ENCODE results near the gene CHTF18.

DNA sequence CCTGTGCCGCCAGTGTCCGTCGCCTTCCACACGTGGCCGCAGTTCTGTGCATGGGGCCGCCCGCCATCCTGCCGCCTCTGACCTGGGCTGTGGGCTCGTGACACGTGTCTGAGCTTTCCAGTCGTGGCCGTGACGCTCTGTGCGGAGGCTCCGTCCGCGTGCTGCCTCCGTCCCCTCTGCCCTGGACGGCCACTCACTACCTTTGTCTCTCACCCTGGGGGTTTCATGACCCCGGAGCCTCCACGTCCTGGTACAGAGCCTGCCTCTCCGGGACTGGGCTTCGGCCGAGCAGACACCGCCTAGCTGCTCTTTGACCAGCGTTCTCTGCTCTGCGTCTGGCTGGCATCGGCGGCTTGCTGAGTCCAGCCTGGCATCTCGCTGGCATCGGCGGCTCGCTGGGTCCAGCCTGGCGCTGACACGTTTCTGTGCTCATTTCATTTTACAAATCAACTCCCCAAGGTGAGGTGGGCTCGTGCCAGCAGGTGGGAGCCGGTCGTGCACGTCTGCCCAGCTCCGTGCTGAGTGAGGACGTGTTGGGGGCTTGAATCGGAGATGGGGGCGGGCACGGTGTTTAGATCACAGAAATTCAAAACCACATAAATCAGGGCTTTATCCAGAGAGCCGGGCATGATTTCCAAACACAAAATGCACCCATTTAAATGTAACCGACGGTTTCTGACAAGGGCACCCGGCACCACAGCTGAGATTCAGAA lies 56.4 kb downstream of the CHTF18 start:
- TF ChIP-seq POLR2A (IDR thresholded peaks at IDR 0.05; ENCODE audit: low read depth, low read length) (no peak), NFE2L2 (IDR thresholded peaks at IDR 0.05; ENCODE audit: low read depth, low read length) (no peak), BHLHE40 (IDR thresholded peaks at IDR 0.05; ENCODE audit: low read depth, low read length) (no peak), RAD21 (IDR thresholded peaks at IDR 0.05; ENCODE audit: low read length) (no peak), MAFK (IDR thresholded peaks at IDR 0.05; ENCODE audit: low read depth, low read length) (no peak), MXI1 (IDR thresholded peaks at IDR 0.05; ENCODE audit: borderline replicate concordance, low read depth, low read length) (no peak), MAZ (IDR thresholded peaks at IDR 0.05; ENCODE audit: borderline replicate concordance, low read depth, low read length) (no peak), RCOR1 (IDR thresholded peaks at IDR 0.05; ENCODE audit: insufficient replicate concordance, low read length) (no peak), SMC3 (IDR thresholded peaks at IDR 0.05; ENCODE audit: low read depth, low read length) (no peak), CEBPB (IDR thresholded peaks at IDR 0.05; ENCODE audit: low read depth, low read length) (no peak), RFX5 (IDR thresholded peaks at IDR 0.05; ENCODE audit: low read depth, low read length) (no peak)
- TF ChIP-seq, protein P1, sequence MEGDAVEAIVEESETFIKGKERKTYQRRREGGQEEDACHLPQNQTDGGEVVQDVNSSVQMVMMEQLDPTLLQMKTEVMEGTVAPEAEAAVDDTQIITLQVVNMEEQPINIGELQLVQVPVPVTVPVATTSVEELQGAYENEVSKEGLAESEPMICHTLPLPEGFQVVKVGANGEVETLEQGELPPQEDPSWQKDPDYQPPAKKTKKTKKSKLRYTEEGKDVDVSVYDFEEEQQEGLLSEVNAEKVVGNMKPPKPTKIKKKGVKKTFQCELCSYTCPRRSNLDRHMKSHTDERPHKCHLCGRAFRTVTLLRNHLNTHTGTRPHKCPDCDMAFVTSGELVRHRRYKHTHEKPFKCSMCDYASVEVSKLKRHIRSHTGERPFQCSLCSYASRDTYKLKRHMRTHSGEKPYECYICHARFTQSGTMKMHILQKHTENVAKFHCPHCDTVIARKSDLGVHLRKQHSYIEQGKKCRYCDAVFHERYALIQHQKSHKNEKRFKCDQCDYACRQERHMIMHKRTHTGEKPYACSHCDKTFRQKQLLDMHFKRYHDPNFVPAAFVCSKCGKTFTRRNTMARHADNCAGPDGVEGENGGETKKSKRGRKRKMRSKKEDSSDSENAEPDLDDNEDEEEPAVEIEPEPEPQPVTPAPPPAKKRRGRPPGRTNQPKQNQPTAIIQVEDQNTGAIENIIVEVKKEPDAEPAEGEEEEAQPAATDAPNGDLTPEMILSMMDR (conservative IDR thresholded peaks at IDR 0.05; ENCODE audit: low read depth, low read length) = no peak
- TF ChIP-seq, protein P2, sequence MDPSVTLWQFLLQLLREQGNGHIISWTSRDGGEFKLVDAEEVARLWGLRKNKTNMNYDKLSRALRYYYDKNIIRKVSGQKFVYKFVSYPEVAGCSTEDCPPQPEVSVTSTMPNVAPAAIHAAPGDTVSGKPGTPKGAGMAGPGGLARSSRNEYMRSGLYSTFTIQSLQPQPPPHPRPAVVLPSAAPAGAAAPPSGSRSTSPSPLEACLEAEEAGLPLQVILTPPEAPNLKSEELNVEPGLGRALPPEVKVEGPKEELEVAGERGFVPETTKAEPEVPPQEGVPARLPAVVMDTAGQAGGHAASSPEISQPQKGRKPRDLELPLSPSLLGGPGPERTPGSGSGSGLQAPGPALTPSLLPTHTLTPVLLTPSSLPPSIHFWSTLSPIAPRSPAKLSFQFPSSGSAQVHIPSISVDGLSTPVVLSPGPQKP (IDR thresholded peaks at IDR 0.05; ENCODE audit: borderline replicate concordance, low read depth, low read length) = no peak
